Uterus (tissue), 4 donors: ENCODE results near the gene VAPA. TPM values are rescaled to one million over a fixed set of nuclear protein-coding genes. Genes with fewer than 3 reads are reported as not detected.

Experiments used
- DNase-seq, 2 donors: peaks; one replicate each; pipeline ENCODE4 v3.0.0-alpha.2; 2019 to 2020
- H3K27ac ChIP-seq, 2 donors: fragments of 200-600 bp; sonication (generic); 1 replicate in 1 of 2; 2 replicates in 1 of 2; pipeline ENCODE4 v1.5.1; 2016 to 2018
- H3K27me3 ChIP-seq, 2 donors: fragments of 200-600 bp; sonication (generic); one replicate each; pipeline ENCODE4 v1.5.1; 2018 to 2019; ENCODE audit warnings: control low read depth in 1 of 2
- H3K36me3 ChIP-seq, 2 donors: fragments of 200-600 bp; sonication (generic); one replicate each; pipeline ENCODE4 v1.5.1; 2019; ENCODE audit warnings: control low read depth in 1 of 2
- H3K4me1 ChIP-seq, 2 donors: fragments of 200-600 bp; sonication (generic); one replicate each; pipeline ENCODE4 v1.5.1; 2018 to 2019; ENCODE audit warnings: control low read depth in 1 of 2
- H3K4me3 ChIP-seq, 2 donors: fragments of 200-600 bp; sonication (generic); 1 replicate in 1 of 2; 2 replicates in 1 of 2; pipeline ENCODE4 v1.5.1; 2018 to 2019; ENCODE audit warnings: mild to moderate bottlenecking in 1 of 2
- H3K9me3 ChIP-seq, 2 donors: fragments of 200-600 bp; sonication (generic); one replicate each; pipeline ENCODE4 v1.5.1; 2019; ENCODE audit warnings: control low read depth in 1 of 2
- POLR2A ChIP-seq, 2 donors: fragments of 450-650 bp; IDR thresholded peaks; one replicate each; pipeline ENCODE4 v1.6.1; 2016; ENCODE audit warnings: antibody characterized with exemption in 2 of 2, mild to moderate bottlenecking in 1 of 2, moderate library complexity in 1 of 2
- intact Hi-C: fragments of 100-400 bp; cut with DNase I; formaldehyde crosslinking; loops from one replicate; pipeline ENCODE4 v1.15.1; 2023; ENCODE audit warnings: low total_unique reads
- total RNA-seq, 4 donors: library from RNA; depleted of rRNA in 3 of 4; stranded (reverse); fragments of >200 nt in 3 of 4; gene quantifications; one replicate each; pipeline versions ENCODE4 v1.1.0 to v1.2.4, GENCODE V29; 2014 to 2023
- TF ChIP-seq, protein P1 (sequence below), 4 experiments: fragments of 200-600 bp in 2 of 4; fragments of 450-650 bp in 2 of 4; sonication (generic) in 2 of 4; IDR thresholded peaks; one replicate each; pipeline ENCODE4 v1.5.1; 2016 to 2019; ENCODE audit warnings: antibody characterized with exemption in 4 of 4, mild to moderate bottlenecking in 2 of 4, moderate library complexity in 1 of 4
- donor health status: DM: yes; HTN: yes; CAD: no.

VAPA gene
- total RNA-seq, 4 donors from 2014 or later: 119 to 253 (median 226) TPM

DNA sequence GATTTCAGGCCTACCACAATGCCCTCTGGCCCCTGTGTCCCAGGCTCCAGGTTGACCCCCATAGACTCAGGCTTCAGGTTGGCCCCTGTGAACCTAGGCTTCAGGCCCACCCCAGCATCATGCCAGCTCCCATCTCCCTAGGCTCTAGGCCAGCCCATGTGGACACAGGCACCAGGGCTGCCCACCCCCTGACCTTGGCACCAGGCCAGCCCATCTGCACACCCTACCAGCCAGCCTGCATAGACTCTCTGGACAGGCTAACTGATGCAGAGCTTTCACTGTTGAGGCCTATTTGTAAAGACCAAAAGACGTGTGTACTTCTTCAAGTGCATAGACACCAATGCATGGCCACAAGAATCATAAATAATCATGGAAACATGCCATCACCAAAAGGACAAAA lies 83.9 kb downstream of the VAPA start:
- no peak for TF ChIP-seq POLR2A (IDR thresholded peaks at IDR 0.05)
- TF ChIP-seq, protein P1, sequence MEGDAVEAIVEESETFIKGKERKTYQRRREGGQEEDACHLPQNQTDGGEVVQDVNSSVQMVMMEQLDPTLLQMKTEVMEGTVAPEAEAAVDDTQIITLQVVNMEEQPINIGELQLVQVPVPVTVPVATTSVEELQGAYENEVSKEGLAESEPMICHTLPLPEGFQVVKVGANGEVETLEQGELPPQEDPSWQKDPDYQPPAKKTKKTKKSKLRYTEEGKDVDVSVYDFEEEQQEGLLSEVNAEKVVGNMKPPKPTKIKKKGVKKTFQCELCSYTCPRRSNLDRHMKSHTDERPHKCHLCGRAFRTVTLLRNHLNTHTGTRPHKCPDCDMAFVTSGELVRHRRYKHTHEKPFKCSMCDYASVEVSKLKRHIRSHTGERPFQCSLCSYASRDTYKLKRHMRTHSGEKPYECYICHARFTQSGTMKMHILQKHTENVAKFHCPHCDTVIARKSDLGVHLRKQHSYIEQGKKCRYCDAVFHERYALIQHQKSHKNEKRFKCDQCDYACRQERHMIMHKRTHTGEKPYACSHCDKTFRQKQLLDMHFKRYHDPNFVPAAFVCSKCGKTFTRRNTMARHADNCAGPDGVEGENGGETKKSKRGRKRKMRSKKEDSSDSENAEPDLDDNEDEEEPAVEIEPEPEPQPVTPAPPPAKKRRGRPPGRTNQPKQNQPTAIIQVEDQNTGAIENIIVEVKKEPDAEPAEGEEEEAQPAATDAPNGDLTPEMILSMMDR (IDR thresholded peaks at IDR 0.05): no peak
- intact Hi-C loops: loop anchor here (10.0 kb wide), 1 partner anchor 147 kb away; no protein-coding TSS in a partner anchor
- Histone ChIP-seq H3K36me3 (no peaks in the 10 kb centered on the region), H3K4me3 (no peak overlapping the region), H3K27me3 (no peaks in the 10 kb centered on the region), H3K27ac (no peak overlapping the region), H3K9me3 (no peaks in the 10 kb centered on the region), H3K4me1 (peaks cover 4% of the 10 kb centered on the region in 2 donors)
- DNase-seq: no peak

DNA sequence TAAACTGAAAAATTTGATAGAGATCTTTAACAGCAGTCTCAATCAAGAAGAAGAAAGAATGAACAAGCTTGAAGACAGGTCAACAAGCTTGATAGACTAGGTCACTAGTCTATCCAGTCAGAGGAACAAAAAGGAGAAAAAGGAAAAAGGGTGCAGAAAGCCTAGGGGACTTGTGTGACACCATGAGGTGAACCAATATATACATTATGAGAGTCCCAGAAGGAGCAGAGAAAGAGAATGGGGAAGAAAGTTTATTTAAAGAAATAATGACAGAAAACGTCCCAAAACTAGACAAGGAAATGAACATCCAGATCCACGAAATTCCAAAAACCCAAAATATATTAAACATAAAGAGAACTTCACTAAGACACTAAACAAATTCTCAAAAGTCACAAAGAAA lies 84.5 kb downstream of the VAPA start:
- Histone ChIP-seq H3K4me3 (no peak overlapping the region), H3K27me3 (no peaks in the 10 kb centered on the region), H3K27ac (no peak overlapping the region), H3K4me1 (peaks cover 1 to 4% of the 10 kb centered on the region in 2 donors), H3K9me3 (no peaks in the 10 kb centered on the region), H3K36me3 (no peaks in the 10 kb centered on the region)
- TF ChIP-seq, protein P1 (IDR thresholded peaks at IDR 0.05): no peak
- intact Hi-C loops: loop anchor here (10.0 kb wide), 1 partner anchor 146 kb away; no protein-coding TSS in a partner anchor
- no peak for DNase-seq

DNA sequence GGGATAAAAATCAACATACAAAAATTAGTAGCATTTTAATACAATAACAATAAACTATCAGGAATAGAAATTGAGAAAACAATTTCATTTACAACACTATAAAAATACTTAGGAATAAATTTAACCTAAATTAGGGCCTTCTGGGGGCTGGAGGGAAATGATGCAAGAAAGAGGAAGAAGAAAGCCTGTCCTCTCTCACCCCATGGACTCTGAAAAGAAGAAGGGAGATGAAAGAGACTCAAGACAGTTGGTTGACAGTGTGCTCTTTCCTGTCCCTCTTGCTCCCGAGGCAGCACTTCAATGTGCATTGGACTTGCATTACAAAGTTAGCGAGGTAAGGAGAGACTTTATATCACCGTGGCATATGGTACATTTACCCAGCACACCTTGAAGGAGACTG lies 88.5 kb downstream of the VAPA start:
- no peak for DNase-seq
- Histone ChIP-seq H3K27me3 (no peaks in the 10 kb centered on the region), H3K36me3 (no peaks in the 10 kb centered on the region), H3K4me3 (no peak overlapping the region), H3K4me1 (peaks cover 0 to 8% of the 10 kb centered on the region in 2 donors), H3K27ac (no peak overlapping the region), H3K9me3 (no peaks in the 10 kb centered on the region)
- TF ChIP-seq, protein P1 (IDR thresholded peaks at IDR 0.05): no peak
- TF ChIP-seq POLR2A (IDR thresholded peaks at IDR 0.05): no peak
- intact Hi-C loops: no loop called here

DNA sequence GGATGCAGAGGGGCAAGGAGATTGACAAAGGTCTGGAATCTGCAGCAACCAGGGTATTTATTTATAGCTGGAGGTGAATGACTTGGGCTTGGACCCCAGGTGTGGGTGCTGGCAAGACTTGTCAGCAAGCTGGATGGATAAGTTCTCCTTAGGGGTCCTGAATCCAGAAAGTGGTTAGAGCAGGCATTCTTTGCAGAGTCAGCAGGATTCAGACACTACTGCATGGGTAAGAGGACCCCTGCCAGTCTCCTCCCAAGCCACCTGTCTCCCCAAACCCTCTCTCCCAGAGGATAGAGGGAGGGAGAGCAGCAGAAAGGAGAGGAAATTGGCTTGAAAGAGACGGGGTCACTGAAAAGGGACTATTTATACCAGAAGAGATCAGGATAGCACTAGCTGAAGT lies 89.5 kb downstream of the VAPA start:
- no peaks in the 10 kb centered on the region for H3K27me3 ChIP-seq
- intact Hi-C loops: no loop called here
- no peaks in the 10 kb centered on the region for H3K36me3 ChIP-seq
- no peak overlapping the region for H3K27ac ChIP-seq
- no peaks in the 10 kb centered on the region for H3K9me3 ChIP-seq
- no peak for DNase-seq
- TF ChIP-seq POLR2A (IDR thresholded peaks at IDR 0.05): no peak
- TF ChIP-seq, protein P1 (IDR thresholded peaks at IDR 0.05): no peak
- no peak overlapping the region for H3K4me3 ChIP-seq
- H3K4me1 ChIP-seq: peaks cover 0 to 8% of the 10 kb centered on the region in 2 donors

DNA sequence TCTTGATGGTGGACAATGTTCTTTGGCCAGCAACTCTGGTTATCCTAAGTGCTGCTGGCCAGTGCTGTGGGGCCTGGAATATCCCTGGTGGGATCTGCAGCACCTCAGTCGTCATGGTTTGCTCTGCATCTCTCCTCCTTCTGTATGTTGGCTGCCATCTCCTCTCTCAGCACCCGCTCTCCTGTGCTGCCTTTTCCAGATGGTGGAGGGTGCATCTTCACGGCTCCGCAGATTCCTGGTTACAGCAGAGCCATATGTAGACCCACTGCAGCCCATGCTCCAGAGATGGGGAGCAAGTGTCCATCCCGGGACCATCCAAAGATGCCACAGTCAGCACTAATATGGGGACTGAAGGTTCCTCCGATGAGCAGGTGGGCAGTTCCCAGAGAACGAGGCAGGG lies 90.0 kb downstream of the VAPA start:
- no peaks in the 10 kb centered on the region for H3K27me3 ChIP-seq
- intact Hi-C loops: no loop called here
- H3K4me1 ChIP-seq: peaks cover 0 to 8% of the 10 kb centered on the region in 2 donors
- H3K36me3 ChIP-seq: no peaks in the 10 kb centered on the region
- H3K4me3 ChIP-seq: no peak overlapping the region
- DNase-seq: no peak
- H3K27ac ChIP-seq: no peak overlapping the region
- H3K9me3 ChIP-seq: no peaks in the 10 kb centered on the region
- TF ChIP-seq, protein P1 (IDR thresholded peaks at IDR 0.05): no peak
- no peak for TF ChIP-seq POLR2A (IDR thresholded peaks at IDR 0.05)
